GM18505 (cell line): ENCODE data around the gene EPB41L4B.
"Not testable (repeated sequence)": the region's sequence is repeated elsewhere in the genome, so short reads cannot be mapped to it uniquely, and the experiment has no call there.

Source experiments
- ATAC-seq: cut with Tn5 transposase; IDR thresholded peaks from one replicate; pipeline ENCODE4 v1.9.1; 2021; ENCODE audit not compliant: unreplicated experiment
- POLR2A ChIP-seq: IDR thresholded peaks from 4 replicates; pipeline ENCODE4 v1.6.1; 2011; ENCODE audit warnings: borderline replicate concordance; ENCODE audit not compliant: insufficient read depth, insufficient read length; ENCODE audit errors: extremely low read depth

EPB41L4B gene

DNA sequence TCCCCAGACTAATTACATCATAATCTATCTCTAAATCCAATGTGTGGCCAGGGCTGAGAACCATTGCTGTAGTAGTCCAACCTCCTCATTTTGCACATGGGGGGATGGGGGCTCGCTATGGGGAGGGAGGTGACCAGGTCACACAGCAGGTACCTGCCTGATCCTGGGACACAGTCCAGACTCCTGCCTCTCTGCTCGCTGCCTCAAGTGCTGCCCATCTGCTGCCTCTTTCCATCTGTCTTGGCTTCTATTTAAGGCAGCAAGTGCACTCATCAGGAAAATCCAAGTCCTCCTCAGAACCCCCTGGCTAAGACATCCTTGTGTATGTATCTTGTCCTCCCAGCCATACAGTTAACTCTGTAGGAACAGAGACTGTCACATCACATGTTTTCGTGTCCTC lies 96.1 kb downstream of the EPB41L4B start:
- no peak for TF ChIP-seq POLR2A
- ATAC-seq: no peak

- ATAC-seq: not testable (repeated sequence)
Observed at GRCh38 chr9:109218242-109218641, 102.6 kb downstream of the EPB41L4B start.

DNA sequence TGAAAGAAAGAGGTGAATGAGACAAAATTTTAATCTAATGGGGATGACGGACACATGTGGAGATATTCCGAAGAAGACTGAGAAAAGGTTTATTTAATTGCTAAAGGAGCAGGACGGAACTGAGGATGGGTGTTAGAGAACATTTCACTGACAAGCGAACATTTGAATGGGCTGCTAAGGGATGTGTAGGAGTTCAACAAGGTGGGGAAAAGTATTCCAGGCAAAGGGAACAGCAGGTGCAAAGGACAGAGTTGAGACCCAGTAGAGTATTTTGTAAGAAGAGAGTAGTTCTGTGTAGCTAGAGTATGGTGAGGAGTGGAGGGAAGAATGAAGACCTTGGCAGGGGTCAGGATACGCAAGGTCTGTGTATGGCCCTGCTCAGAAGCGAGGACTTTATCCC lies 106.4 kb downstream of the EPB41L4B start:
- no peak for ATAC-seq
- TF ChIP-seq POLR2A: no peak

DNA sequence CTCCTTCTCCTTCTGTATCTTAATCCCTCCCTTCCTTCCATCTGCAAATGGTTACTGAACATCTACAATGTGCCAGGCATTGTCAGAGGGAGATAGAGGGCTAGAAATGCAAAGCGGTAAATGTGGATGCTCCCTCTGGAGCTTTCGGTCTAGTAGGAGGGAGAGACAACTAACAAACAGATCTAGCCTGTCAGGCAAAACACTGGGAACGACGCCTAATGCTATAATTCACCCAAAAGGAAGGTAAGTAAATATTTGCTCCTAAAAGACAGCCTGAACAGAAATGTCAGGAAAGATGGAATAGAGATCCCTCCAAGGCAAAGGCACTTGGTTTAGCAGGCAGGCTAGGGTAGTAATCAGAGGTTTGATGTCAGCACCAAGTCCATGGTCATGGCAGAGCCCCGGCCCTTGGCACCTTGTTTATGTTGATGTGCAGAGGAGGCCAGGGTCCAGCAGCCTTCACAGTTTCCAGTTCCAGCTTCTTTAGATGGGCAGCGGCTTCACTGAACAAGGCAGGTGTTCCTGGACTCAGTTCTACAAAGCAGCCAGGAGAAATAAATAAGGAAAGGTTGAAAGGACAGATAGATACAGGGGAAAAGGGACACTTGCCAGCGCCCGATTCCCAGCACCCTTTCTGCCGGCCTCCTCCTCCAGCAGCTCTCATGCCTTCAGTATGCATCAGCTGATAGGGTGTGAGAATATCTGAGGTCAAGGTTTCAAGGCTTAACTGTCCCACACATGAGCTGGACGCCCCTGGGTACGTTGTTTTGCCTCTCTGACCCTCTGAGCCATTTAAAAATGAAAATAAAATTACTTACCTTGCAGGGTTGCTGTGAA lies 107.4 kb downstream of the EPB41L4B start:
- TF ChIP-seq POLR2A: no peak
- no peak for ATAC-seq

GRCh38 chr9:109212768-109213167 lies 108.1 kb downstream of the EPB41L4B start:
- TF ChIP-seq POLR2A: no peak
- no peak for ATAC-seq

DNA sequence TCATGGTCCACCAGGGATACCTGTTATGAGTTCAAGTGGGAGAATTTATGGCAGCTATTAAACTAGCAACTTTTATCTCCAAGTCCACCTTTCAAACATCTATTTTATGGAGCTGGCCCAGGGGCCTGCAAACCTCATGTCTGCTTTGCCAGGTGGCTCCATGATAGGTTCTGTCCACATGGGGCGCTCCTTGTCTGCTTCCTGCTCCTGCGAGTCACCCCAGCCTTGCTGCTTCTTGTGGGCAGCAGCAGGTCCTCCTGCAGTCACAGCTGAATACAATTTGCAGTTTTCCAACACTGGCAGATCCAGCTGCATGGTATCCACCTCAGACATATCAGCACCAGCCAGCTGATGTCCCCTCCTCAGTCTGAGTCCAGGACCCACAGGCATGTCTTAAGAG lies 114.2 kb downstream of the EPB41L4B start:
- TF ChIP-seq POLR2A: no peak
- ATAC-seq: no peak

DNA sequence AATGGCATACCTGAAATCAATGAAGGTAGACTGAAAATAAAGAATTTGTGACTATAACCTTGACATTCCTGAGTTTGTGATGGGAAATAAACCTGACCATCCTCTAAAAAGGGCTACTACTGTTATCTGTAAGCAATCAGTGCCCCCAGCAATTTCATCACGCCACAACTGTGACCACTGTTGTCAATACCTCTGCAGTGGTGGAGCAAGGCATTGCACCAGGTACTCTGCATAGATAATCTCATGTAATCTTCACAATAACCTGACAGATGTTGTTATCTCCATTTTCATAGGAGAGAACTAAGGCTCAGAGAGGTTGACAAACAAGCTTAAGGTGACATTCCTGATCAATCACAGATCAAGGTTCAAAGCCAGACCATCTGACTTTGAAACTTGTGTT lies 115.3 kb downstream of the EPB41L4B start:
- no peak for TF ChIP-seq POLR2A
- no peak for ATAC-seq

DNA sequence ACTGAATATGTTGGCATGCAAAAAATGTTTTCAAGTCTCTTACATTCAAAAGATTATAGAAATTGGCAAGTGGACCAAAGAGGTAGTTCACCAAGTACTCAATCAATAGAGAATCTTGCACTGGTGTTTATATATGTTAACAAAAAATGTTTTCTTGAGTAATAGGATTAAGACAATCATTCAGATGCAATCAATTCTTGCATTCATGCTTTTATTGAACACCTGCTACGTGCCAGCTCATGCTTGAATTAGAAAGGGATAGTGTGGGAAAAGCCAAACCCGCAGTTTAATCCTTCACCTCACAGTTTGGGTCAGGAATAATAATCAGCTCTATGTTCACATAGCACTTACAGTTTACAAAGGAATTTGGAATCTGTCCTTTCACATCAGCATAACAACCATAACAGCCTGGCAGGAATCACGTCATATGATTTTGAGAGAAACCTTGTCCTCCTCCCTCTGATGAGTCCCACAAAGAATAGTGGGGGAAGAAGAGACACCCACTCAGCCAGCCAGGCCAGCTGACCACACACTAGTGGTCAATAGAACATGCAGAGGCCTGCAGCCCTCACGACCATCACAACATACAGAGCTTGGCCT lies 117.0 kb downstream of the EPB41L4B start:
- ATAC-seq: no peak
- TF ChIP-seq POLR2A: no peak

- ATAC-seq: no peak
- no peak for TF ChIP-seq POLR2A
Observed at GRCh38 chr9:109199676-109200075, 121.2 kb downstream of the EPB41L4B start.

- no peak for ATAC-seq
- no peak for TF ChIP-seq POLR2A
Observed at GRCh38 chr9:109198736-109199382, 122.0 kb downstream of the EPB41L4B start.

DNA sequence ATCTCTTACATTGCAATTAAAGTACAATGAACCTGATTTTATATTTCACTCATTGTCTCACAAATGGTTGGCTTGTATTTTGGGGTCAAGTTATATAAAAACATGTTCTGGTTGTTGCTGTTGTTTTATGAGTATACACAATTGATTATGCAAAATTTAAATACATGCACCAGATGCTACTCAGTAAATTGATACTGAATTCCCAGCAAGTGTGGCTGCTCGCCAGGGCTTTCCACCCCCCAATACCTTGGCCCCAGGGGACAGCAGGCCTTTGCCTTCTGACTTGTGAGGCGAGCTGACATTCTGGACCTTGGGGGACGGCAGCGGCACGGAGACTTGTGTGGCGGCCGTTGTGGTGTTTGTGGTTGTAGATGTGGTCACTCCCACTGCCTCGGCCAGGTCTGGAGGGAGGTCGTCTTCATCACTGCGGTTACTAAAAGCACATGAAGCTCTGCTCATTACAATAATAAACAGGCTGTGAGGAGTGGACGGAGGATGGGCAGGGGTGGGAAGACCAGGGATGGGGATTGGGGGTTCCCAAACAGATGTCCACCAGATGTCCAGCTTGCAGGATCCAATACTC lies 126.8 kb downstream of the EPB41L4B start:
- no peak for TF ChIP-seq POLR2A
- ATAC-seq: no peak

- no peak for TF ChIP-seq POLR2A
- no peak for ATAC-seq
Observed at GRCh38 chr9:109192732-109193361, 128.0 kb downstream of the EPB41L4B start.

GRCh38 chr9:109191746-109192145 lies 129.1 kb downstream of the EPB41L4B start:
- no peak for ATAC-seq
- no peak for TF ChIP-seq POLR2A
